GM12801 (cell line): ENCODE results near the gene LHPP.

Source experiments
- CTCF ChIP-seq: IDR thresholded peaks from one replicate; pipeline ENCODE4 v1.5.1; 2011; ENCODE audit warnings: control low read depth; ENCODE audit not compliant: insufficient read length; ENCODE audit errors: extremely low read depth

The LHPP gene

GRCh38 chr10:124605001-124605370, 143.4 kb downstream of the LHPP start:
- no peak for TF ChIP-seq CTCF

GRCh38 chr10:124605481-124605855, 143.8 kb downstream of the LHPP start:
- no peak for TF ChIP-seq CTCF

GRCh38 chr10:124605856-124606812, 144.5 kb downstream of the LHPP start:
- TF ChIP-seq CTCF = no peak

DNA sequence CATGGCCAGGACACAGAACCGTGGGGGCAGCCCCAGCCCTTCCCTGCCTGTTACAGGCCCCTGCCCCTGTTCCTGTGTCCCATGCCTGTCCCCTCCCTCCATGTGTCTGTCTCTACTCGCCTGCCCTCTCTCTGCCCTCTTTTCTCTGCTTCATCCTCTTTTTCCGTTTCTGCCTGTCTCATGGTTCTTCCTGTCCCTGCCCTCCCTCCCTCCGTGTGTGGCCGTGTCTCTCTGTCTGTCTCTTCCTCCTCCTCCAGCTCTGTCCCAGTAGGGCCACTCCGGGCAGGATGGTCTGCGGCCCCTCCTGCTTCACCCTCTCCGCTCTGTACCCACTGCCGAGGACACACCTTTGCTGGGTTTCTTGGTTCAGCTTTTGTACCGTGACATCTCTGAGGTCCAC, 145.2 kb downstream of the LHPP start:
- no peak for TF ChIP-seq CTCF

GRCh38 chr10:124607693-124608092, 146.1 kb downstream of the LHPP start:
- TF ChIP-seq CTCF = no peak

DNA sequence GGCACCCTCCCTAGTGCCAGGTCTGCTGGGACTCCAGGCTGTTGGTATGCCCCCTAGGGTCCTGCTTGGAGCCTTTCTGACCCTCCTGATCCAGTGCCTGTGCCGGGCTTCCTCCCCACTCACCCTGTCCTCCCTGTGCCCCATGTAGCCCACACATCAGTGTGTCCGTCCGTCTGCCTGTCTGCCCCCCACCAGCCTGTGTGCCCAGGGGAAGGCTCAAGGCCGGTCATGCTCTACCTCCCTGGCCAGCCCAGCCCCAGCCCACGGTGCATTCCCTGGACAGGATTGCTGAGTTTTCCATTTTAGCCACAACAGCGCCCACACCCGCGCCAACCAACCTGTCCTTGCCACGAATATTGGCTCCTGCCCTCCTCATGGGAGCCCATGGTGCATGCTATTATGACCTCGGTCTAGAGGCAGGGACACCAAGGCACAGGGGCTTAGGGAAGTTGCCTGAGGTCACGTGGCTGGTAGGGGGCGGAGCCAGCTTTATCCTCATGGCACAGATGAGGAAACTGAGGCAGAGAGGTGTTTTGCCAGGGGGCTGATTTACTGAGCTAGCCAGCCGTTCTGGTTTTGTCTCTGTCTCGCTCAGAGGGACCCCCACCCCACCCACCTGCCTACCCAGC, 146.6 kb downstream of the LHPP start:
- TF ChIP-seq CTCF = no peak

- TF ChIP-seq CTCF = no peak
Observed at GRCh38 chr10:124609698-124610097, 148.1 kb downstream of the LHPP start.
